Panc1 (cell line): ENCODE measurements around the gene EYS. TPM values are rescaled to one million over a fixed set of nuclear protein-coding genes. Genes with fewer than 3 reads are reported as not detected.

Experiments used
- ATAC-seq: fragments of 200-7000 bp; cut with Tn5 transposase; 2 replicates; pipeline ENCODE4 v1.9.1; 2020; ENCODE audit warnings: mild to moderate bottlenecking, moderate library complexity
- BruUV-seq: library from RNA; stranded (reverse); fragments of 400-500 nt; replicated peaks from 2 replicates; lab custom pipeline; 2021; lab: Mats Ljungman, UMichigan
- CTCF ChIA-PET: fragments of 300-600 bp; sonication (Branson Sonifier 250); formaldehyde crosslinking; loops from one replicate; lab custom pipeline; 2022; ENCODE audit warnings: antibody characterized with exemption; lab: Charles Lee
- POLR2A ChIA-PET: fragments of 300-600 bp; sonication (Branson Sonifier 250); formaldehyde crosslinking; loops from one replicate; lab custom pipeline; 2022; ENCODE audit warnings: antibody characterized with exemption; lab: Charles Lee
- DNase-seq: peaks from one replicate; pipeline ENCODE4 v3.0.0-alpha.2; 2010; ENCODE audit warnings: low read depth, low spot score
- H3K27ac ChIP-seq: 2 replicates; pipeline ENCODE4 v1.5.1; 2011; ENCODE audit warnings: mild to moderate bottlenecking, low read length, inconsistent platforms
- H3K27me3 ChIP-seq: fragments of 200-500 bp; sonication (Bioruptor generic); 2 replicates; pipeline ENCODE4 v1.6.0; 2014; ENCODE audit warnings: low read length, inconsistent platforms; ENCODE audit not compliant: control insufficient read depth, insufficient read depth
- H3K36me3 ChIP-seq: fragments of 200-500 bp; sonication (Bioruptor generic); 2 replicates; pipeline ENCODE4 v1.5.1; 2014; ENCODE audit warnings: inconsistent platforms, mild to moderate bottlenecking, low read length, moderate library complexity; ENCODE audit not compliant: control insufficient read depth, insufficient read depth
- H3K4me1 ChIP-seq: 2 replicates; pipeline ENCODE4 v1.5.1; 2011; ENCODE audit warnings: inconsistent platforms, mild to moderate bottlenecking, low read length, moderate library complexity; ENCODE audit not compliant: control insufficient read depth, insufficient read depth
- H3K4me3 ChIP-seq, 2 experiments: 2 replicates each; pipeline ENCODE4 v1.5.1; 2011 to 2012; ENCODE audit warnings: low read depth in 2 of 2, low read length in 2 of 2, mild to moderate bottlenecking in 2 of 2, inconsistent platforms in 1 of 2, moderate library complexity in 1 of 2
- H3K9me3 ChIP-seq: fragments of 200-500 bp; sonication (Bioruptor generic); 2 replicates; pipeline ENCODE4 v1.5.1; 2014; ENCODE audit warnings: low read depth, mild to moderate bottlenecking, inconsistent platforms, low read length, moderate library complexity; ENCODE audit not compliant: control insufficient read depth, insufficient read depth
- CTCF ChIP-seq: fragments of 450-650 bp; IDR thresholded peaks from 2 replicates; pipeline ENCODE4 v1.5.1; 2017; ENCODE audit warnings: mild to moderate bottlenecking
- POLR2AphosphoS5 ChIP-seq: IDR thresholded peaks from 2 replicates; pipeline ENCODE4 v1.6.1; 2012; ENCODE audit warnings: mild to moderate bottlenecking, low read depth, low read length, moderate library complexity
- REST ChIP-seq, 2 experiments: IDR thresholded peaks; 2 replicates each; pipeline ENCODE4 v1.6.1; 2011 to 2012; ENCODE audit warnings: low read depth in 2 of 2, control low read depth in 1 of 2, low read length in 1 of 2, mild to moderate bottlenecking in 1 of 2, moderate library complexity in 1 of 2; ENCODE audit not compliant: insufficient read depth in 1 of 2
- SIN3A ChIP-seq: IDR thresholded peaks from 2 replicates; pipeline ENCODE4 v1.6.1; 2012; ENCODE audit warnings: low read depth, mild to moderate bottlenecking, low read length, moderate library complexity, borderline replicate concordance; ENCODE audit not compliant: insufficient read depth
- TCF7L2 ChIP-seq: IDR thresholded peaks from 2 replicates; pipeline ENCODE4 v1.6.1; 2011; ENCODE audit warnings: mild to moderate bottlenecking, low read depth, low read length, inconsistent platforms
- in situ Hi-C: cut with HindIII; loops from 2 replicates; pipeline ENCODE4 v1.10.0; 2016; ENCODE audit warnings: low sequenced_read_pairs, low pct_unique_long_range_greater_than_20kb
- intact Hi-C: fragments of 100-400 bp; cut with micrococcal nuclease; formaldehyde crosslinking; loops from one replicate; pipeline ENCODE4 v1.10.0; 2022; ENCODE audit not compliant: unreplicated experiment
- total RNA-seq: library from RNA; stranded (reverse); gene quantifications from one replicate; pipeline ENCODE4 v1.2.1, GENCODE V29; 2021; ENCODE audit not compliant: unreplicated experiment

The EYS gene
- total RNA-seq, 1 experiment from 2014 or later, result not detected

GRCh38 chr6:64996301-64996700 is 710.7 kb downstream of the EYS start:
- ChIA-PET POLR2A (no interaction called here), CTCF (no interaction called here)
- ATAC-seq (no peak), DNase-seq (no peak)
- H3K27ac ChIP-seq, result no peak overlapping the region
- H3K4me3 ChIP-seq, result no peak overlapping the region
- TF ChIP-seq CTCF (no peak), REST (IDR thresholded peaks at IDR 0.05; ENCODE audit: insufficient read depth in 1 of 2, low read depth in 2 of 2, low read length in 1 of 2) (no peak), POLR2AphosphoS5 (no peak), TCF7L2 (no peak), SIN3A (no peak)
- in situ Hi-C loops (no loop called here), intact Hi-C loops (no loop called here)
- no peaks in the 10 kb centered on the region for H3K36me3 ChIP-seq
- H3K27me3 ChIP-seq, result no peaks in the 10 kb centered on the region
- no peaks in the 10 kb centered on the region for H3K9me3 ChIP-seq
- no peaks in the 10 kb centered on the region for H3K4me1 ChIP-seq
- BruUV-seq, result no TSS peak

- H3K27me3 ChIP-seq, result no peaks in the 10 kb centered on the region
These were observed 716.2 kb downstream of the EYS start for GRCh38 chr6:64990652-64991304.

More at GRCh38 chr6:64990652-64991304, 716.2 kb downstream of the EYS start:
- POLR2A ChIA-PET, result no interaction called here
- no TSS peak for BruUV-seq
- ATAC-seq, result no peak
- intact Hi-C loops (no loop called here), in situ Hi-C loops (no loop called here)
- Histone ChIP-seq H3K27ac (no peak overlapping the region), H3K4me3 (no peak overlapping the region), H3K4me1 (no peaks in the 10 kb centered on the region), H3K36me3 (no peaks in the 10 kb centered on the region), H3K9me3 (no peaks in the 10 kb centered on the region)
- CTCF ChIA-PET, result no interaction called here
- DNase-seq, result no peak
- TF ChIP-seq CTCF, result no peak
- no peak for TF ChIP-seq POLR2AphosphoS5
- TF ChIP-seq TCF7L2, result no peak
- TF ChIP-seq REST (IDR thresholded peaks at IDR 0.05; ENCODE audit: insufficient read depth in 1 of 2, low read depth in 2 of 2, low read length in 1 of 2), result no peak
- TF ChIP-seq SIN3A, result no peak
